Body of pancreas (tissue), 4 donors: ENCODE measurements around the gene HDDC3.

Experiments used
- POLR2A ChIP-seq, 3 donors: fragments of 450-650 bp; IDR thresholded peaks; one replicate each; pipeline ENCODE4 v1.6.1; 2016; ENCODE audit warnings: antibody characterized with exemption in 3 of 3, mild to moderate bottlenecking in 2 of 3
- TF ChIP-seq, protein P1 (sequence below), 7 experiments: fragments of 450-650 bp in 4 of 7; fragments of 200-600 bp in 3 of 7; sonication (generic) in 3 of 7; IDR thresholded peaks; one replicate each; pipeline ENCODE4 v1.5.1; 2016 to 2019; ENCODE audit warnings: antibody characterized with exemption in 7 of 7

DNA sequence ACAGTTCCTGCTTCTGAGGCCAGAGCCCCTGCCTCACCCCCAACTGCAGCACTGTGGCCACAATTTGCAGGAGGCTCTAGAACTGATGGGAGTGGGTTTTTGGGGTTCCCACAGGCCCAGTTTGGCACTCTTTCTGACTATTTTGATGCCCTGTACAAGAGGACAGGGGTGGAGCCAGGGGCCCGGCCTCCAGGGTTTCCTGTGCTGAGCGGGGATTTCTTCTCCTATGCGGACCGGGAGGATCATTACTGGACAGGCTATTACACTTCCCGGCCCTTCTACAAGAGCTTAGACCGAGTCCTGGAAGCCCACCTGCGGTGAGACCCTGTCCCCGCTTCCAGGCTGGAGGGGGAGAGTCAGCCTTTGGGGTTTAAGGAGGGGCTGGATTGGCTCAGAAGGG, 22.4 kb downstream of the HDDC3 start:
- TF ChIP-seq, protein P1, sequence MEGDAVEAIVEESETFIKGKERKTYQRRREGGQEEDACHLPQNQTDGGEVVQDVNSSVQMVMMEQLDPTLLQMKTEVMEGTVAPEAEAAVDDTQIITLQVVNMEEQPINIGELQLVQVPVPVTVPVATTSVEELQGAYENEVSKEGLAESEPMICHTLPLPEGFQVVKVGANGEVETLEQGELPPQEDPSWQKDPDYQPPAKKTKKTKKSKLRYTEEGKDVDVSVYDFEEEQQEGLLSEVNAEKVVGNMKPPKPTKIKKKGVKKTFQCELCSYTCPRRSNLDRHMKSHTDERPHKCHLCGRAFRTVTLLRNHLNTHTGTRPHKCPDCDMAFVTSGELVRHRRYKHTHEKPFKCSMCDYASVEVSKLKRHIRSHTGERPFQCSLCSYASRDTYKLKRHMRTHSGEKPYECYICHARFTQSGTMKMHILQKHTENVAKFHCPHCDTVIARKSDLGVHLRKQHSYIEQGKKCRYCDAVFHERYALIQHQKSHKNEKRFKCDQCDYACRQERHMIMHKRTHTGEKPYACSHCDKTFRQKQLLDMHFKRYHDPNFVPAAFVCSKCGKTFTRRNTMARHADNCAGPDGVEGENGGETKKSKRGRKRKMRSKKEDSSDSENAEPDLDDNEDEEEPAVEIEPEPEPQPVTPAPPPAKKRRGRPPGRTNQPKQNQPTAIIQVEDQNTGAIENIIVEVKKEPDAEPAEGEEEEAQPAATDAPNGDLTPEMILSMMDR (IDR thresholded peaks at IDR 0.05) = no peak
- no peak for TF ChIP-seq POLR2A (IDR thresholded peaks at IDR 0.05)
